HG02884 (cell line): Measurements from ENCODE around the gene NRXN3.

Source experiments
- ATAC-seq: cut with Tn5 transposase; IDR thresholded peaks from one replicate; pipeline ENCODE4 v1.9.1; 2021; ENCODE audit warnings: mild to moderate bottlenecking, moderate library complexity; ENCODE audit not compliant: unreplicated experiment

Gene NRXN3

DNA sequence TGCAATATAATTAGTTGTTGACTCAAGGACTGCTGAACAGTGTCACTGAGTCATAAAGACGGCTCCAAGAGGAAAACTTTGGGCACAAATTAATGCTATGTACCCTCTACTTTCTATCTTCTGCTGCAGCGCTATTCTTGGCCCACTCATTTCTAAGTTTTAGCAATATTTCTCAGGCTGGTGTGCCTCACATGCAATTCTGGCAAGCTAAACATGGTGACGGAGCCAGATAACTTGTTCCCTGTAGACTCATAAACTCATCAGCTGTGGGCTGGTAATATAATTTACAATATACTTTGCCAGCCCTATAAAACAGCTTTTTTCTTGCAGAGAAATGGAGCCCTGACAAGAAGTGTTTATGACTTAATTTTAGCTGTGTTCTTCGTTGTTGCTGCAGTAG lies 615.1 kb downstream of the NRXN3 start:
- ATAC-seq: no peak

DNA sequence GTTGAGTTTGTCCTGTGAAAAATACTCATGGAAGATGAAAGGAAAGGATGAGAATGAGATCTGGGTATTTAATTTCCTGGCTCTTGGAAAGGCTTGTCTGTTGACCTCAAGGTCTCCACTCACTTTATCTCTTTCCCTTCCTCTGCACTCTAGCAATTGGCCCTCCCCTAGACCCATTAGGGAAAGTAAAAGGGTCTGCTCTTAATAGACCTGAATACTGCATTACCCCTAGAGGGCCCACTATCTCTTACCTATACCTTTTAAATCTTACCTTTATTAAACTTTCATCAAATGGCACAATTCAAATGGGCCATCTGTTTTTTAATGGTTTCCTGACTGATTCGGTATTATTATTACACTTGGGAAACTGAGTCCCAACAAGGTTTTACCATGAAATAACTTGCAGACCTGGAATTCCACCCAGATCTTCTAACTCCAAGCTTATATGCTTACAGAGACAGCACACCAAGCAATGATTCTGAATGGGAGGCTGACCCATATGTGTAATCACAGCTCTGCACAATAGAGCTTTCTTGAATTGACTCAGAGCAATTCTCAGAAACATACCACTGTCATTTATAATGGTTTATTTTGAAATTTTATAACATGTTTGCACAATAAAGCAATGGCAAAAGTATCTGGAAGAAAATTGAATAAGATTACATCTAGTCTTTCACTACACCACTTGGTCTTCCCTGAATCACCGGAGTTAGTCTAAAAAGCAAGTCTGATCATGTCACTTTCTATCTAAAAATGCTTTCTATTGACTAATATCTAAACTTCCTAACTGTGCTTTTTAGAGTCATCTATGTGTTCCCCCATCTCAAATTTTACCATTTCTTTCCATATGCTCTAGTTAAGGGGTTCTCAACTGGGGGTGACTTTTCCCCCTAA lies 618.5 kb downstream of the NRXN3 start:
- ATAC-seq: no peak

DNA sequence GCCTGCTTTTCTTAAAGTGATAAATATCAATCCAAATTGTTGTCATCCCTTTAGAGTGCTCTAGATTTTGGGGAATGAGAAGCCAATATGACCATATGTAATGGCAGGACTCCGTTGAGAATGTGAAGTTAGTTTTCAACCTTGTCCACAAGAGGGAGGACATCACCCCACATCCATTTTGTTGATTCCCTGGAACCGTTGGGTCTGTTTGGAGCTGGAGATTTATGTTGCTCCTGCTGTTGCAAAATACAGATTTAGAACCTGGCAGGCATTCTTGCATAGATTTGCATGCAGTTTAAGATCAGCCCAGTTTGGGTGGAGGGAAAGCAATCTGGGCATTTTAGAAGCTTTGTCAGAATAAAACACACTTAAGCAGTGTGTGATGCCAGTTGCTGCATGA lies 620.1 kb downstream of the NRXN3 start:
- ATAC-seq: no peak

GRCh38 chr14:78798757-78799156 lies 628.6 kb downstream of the NRXN3 start:
- ATAC-seq: no peak

DNA sequence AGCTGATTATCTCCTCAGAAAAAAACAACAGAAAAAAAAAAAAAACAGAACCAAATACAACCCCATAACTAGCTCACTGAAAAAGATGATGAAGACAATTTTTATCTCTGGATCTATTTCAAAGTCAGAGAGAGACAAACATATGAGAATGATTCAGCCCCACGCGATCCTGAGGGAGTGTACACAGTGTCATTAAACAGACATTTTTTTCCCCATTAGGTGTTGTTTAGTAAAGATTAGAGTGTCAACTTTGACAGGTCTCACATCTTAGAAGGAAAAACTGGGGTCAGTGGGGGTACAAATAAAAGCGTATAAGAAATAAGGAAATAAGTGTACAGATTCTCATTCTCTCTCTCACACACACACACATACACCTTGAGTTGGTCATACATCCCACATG lies 635.4 kb downstream of the NRXN3 start:
- ATAC-seq: no peak

DNA sequence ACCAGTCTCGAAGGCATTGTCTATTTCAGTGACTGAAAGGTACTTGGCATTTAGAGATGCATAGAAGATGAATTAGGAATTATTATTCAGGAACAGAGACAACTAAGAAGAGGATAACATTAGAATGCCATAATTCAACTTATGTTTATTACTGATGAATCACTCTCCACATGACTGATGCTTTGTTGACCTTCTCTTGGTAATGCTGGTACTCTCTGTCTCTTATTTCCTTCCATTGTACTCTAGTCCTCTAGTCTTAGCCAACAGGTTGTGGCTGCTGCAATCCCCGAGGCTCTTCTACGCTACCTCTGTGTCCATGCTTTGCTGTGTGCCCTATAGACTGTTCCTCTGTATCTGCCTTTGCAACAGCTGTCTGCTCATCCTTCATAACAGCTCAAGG lies 652.9 kb downstream of the NRXN3 start:
- ATAC-seq: no peak

- ATAC-seq: no peak
Observed at GRCh38 chr14:78823516-78823915, 653.3 kb downstream of the NRXN3 start.

- ATAC-seq: no peak
Observed at GRCh38 chr14:78829274-78829673, 659.1 kb downstream of the NRXN3 start.

GRCh38 chr14:78834766-78835451 lies 664.7 kb downstream of the NRXN3 start:
- no peak for ATAC-seq

- no peak for ATAC-seq
Observed at GRCh38 chr14:78835909-78836308, 665.7 kb downstream of the NRXN3 start.

DNA sequence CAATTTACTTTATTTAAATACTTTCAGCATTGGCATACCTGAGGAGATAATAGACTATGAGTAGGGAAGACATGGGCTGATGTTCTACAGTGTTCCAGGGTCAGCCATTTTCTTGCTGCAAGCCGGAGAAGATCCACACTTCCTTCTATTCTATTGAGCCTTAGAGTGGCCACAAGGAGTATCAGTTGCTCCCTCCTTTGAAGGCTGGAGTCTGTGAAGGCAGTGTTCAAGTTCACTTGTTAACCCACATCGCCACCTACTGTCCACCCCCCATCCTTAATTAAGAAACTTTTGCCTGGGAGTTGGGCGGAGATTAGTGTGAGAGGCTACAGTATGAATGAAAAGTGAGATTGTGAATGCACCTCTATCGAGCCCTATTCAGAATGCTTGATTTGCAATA lies 666.6 kb downstream of the NRXN3 start:
- peak; percentile 72 for ATAC-seq

DNA sequence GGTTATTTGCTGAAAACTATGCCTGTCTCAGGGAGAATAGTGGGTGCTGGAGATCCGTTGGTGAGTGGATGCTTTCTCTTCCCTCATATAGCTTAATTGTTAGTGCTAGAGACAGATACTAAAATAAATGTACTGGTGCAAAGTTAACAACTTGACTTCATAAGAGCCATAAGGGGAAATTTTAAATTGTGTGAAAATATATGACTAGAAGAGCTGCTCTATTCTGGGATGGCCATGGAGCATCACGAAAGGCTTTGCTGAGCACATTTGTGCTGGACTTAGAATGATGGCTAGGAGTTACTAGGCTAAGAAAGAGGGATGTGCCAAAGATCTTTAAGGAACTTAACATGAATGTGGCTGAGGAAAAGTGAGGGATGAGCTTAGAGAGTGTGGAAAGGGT lies 668.8 kb downstream of the NRXN3 start:
- no peak for ATAC-seq

DNA sequence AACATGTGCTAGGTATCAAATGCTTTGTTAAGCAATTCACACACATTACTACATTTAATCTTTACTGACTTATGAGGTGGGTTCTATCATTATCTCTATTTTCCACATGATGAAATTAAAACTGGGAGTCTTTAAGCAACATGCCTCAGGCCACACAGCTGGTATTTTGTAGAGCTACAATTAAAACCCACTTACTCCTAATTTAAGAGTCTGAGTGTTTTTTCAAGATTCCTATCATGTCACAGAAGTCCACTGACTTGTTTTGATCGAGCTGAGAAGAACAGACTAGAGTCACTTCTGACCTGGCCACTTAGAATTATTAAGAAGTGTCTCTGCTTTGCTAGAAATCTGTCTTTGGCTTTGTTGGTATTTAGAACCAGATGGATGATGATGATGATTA lies 670.7 kb downstream of the NRXN3 start:
- ATAC-seq: no peak

DNA sequence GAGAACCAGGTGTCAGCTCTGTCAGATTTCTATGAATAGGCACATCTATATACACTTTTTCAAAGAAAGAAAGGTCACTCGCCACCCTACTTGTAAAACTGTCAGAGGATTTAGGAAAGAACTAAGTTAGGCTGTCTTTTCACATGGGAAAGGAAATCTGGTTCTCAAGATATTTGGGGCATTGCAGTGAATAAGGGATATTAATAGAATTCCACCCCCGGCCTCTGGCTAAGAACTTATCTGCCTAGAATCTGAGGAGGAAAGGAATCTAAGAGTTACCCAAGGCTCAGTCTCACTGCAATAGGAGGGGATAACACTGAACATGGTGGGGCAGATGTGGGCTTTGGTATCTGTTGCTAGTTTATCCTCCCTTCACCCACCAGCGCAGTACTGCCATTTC lies 677.6 kb downstream of the NRXN3 start:
- ATAC-seq: no peak

DNA sequence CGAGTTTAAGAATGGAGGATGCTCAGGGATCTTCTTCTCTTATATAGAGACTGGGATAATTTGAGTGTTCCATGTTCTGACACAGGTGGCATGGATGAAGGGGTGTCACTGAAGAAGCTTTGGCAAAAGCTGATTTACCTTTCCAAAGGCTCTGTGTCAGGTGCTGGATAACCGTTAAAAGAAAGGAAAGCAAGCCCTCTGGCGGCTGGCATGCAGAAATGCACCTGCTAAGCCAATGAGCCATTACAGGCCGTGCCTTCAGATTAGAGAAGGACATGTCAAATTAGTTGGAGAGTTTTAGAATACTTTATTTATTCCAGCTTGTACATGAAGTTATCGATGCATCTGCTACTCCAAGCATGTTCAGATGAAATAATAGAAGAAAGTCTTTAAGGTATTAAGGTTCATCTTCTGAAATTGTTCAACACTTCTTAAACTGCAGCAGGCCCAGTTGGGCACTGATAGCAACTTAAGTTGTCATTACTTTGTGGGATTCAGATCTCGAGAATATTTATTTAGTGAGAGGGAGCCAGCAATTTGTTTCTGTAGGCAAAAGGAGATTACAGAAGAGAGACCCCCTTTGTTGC lies 678.2 kb downstream of the NRXN3 start:
- ATAC-seq: peak; percentile 89

DNA sequence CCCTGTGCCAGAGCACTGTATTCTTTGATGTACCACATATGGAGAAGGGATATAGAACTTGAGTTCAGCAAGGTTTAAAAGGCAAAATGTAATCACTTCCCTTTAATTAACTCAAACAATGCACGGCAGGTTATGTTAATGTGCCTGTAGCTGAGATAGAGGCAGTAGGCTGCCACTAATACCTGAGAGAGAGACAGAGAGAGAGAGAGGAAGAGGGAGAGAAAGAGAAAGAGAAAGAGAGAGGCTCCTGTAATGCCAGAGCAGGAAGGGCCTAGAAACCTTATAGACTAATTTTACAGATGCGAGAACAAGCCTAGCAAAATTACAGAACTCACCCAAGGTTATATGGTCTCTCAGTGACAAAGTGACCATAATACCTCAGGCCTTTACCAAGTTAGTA lies 679.8 kb downstream of the NRXN3 start:
- no peak for ATAC-seq

- ATAC-seq: no peak
Observed at GRCh38 chr14:78851189-78851588, 681.0 kb downstream of the NRXN3 start.

- ATAC-seq: no peak
Observed at GRCh38 chr14:78852040-78852439, 681.9 kb downstream of the NRXN3 start.

DNA sequence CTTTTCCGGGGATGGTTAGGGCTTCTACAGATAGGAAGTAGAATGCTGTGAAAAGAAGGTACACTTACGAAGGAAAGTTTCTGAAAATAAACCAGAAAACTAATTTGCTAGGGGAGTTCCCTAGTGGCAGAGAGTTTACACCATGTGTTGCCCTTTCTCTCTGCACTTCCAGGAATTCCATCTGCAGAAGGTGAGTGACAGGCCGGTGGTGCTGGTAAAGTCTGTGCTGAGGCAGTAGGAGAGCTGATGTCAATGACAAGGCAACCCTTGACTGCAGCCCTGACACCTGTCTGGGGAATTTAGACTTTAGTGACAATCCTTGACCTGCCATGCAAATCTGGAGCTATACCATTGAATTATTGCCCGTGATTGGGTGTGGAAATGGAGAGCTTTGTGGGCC lies 687.8 kb downstream of the NRXN3 start:
- ATAC-seq: no peak

- ATAC-seq: no peak
Observed at GRCh38 chr14:78863143-78863542, 693.0 kb downstream of the NRXN3 start.

GRCh38 chr14:78872837-78873236 lies 702.7 kb downstream of the NRXN3 start:
- no peak for ATAC-seq

DNA sequence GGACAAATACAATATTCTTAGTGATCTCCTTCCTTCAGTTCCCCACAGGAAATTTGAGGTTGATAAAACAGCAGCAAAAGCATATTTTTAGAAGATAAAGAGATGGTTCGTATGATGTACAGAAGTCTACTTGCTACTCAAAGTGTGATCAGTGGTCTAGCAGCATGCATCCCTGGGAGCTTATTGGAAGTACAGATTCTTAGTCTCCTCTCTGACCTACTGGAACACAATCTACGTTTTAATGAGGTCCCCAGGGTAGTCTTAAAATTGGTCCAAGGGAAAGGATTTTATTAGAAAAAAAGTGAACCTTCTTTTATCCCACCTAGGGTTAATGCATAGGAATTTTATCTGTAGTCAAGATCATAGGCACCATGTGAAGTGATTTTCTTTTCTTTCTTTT lies 703.4 kb downstream of the NRXN3 start:
- ATAC-seq: no peak
